ENCODE results near the gene LRMDA. TPM values are rescaled to one million over a fixed set of nuclear protein-coding genes. Genes with fewer than 3 reads are reported as not detected.
"Not testable (repeated sequence)": the region's sequence is repeated elsewhere in the genome, so short reads cannot be mapped to it uniquely, and the experiment has no call there.

The LRMDA gene
- total and polyA plus RNA-seq, 2 of the 8 experiments (the other 6 are each of a cell fraction or from before 2014, with no cell fraction given), result 0.86 to 2.8 TPM

GRCh38 chr10:75605795-75606194 is 174.4 kb downstream of the LRMDA start:
- H3K23ac ChIP-seq (ENCODE audit: insufficient read length); H3K79me1 ChIP-seq (ENCODE audit: low read depth, low read length); H3K56ac ChIP-seq (replicated peaks; ENCODE audit: insufficient read length, low read depth, low read length); FAIRE-seq; H2BK15ac ChIP-seq (ENCODE audit: low read length); H2BK12ac ChIP-seq (ENCODE audit: low read depth, low read length); DNase-seq (ENCODE audit: low read depth in 1 of 2, low spot score in 2 of 2); H3K9me3 ChIP-seq (ENCODE audit: insufficient read depth in 2 of 2, low read depth in 1 of 2, low read length in 1 of 2); POLR2A ChIA-PET (ENCODE audit: partially characterized antibody); H3K4ac ChIP-seq (replicated peaks; ENCODE audit: insufficient read length, low read depth, low read length); H3K18ac ChIP-seq (ENCODE audit: extremely low read depth, low read length); H4K8ac ChIP-seq (ENCODE audit: extremely low read depth, insufficient read depth, low read length); H2AFZ ChIP-seq (ENCODE audit: low read length); H3K27ac ChIP-seq (ENCODE audit: low read depth, low read length); H3K36me3 ChIP-seq (ENCODE audit: control insufficient read depth in 2 of 4, insufficient read depth in 4 of 4, low read length in 3 of 4); H2BK5ac ChIP-seq (ENCODE audit: low read depth, low read length); H3K4me3 ChIP-seq (ENCODE audit: extremely low read depth in 1 of 4, insufficient read depth in 2 of 4, low read depth in 3 of 4, low read length in 4 of 4); H3K4me1 ChIP-seq (replicated peaks in 1 of 4; ENCODE audit: control insufficient read depth in 3 of 4, insufficient read depth in 4 of 4, low read length in 3 of 4); H3K23me2 ChIP-seq (ENCODE audit: low read depth, low read length); H4K20me1 ChIP-seq (replicated peaks in 1 of 2; ENCODE audit: control insufficient read depth in 1 of 2, insufficient read depth in 2 of 2, low read length in 2 of 2); H3K14ac ChIP-seq (ENCODE audit: insufficient read length); H2AK5ac ChIP-seq (ENCODE audit: low read depth, low read length); H3K79me2 ChIP-seq (ENCODE audit: control insufficient read depth in 1 of 2, insufficient read depth in 2 of 2, low read length in 2 of 2); H4K5ac ChIP-seq (ENCODE audit: insufficient read length, low read depth, low read length); H2BK20ac ChIP-seq (ENCODE audit: low read length); H4K91ac ChIP-seq (replicated peaks; ENCODE audit: insufficient read length, low read length); H2BK120ac ChIP-seq (replicated peaks; ENCODE audit: low read depth, low read length); H3K9ac ChIP-seq (replicated peaks in 1 of 4; ENCODE audit: extremely low read depth in 1 of 4, low read depth in 3 of 4, low read length in 3 of 4); H3K4me2 ChIP-seq (ENCODE audit: insufficient read depth in 1 of 2, low read depth in 2 of 2, low read length in 2 of 2): not testable (repeated sequence)
- H3K27me3 ChIP-seq (replicated peaks in 1 of 4; ENCODE audit: control insufficient read depth in 3 of 4, extremely low read depth in 1 of 4, insufficient read depth in 3 of 4, low read length in 3 of 4), result peaks cover 5 to 18% (median 6%) of the 10 kb centered on the region in 4 experiments; a peak in 5 of 7 replicates
- WGBS, 2 experiments (ENCODE audit: extremely low coverage in 1 of 2, insufficient coverage in 1 of 2, insufficient read length in 1 of 2, insufficient replicate concordance in 2 of 2, low coverage in 1 of 2, low lambda C conversion rate in 2 of 2, missing lambda C conversion rate in 1 of 2), result 90% methylated on average over 6 of the region's 6 CpGs; no CpG with 5 or more reads in 1 of the 2 experiments
- CTCF ChIA-PET (ENCODE audit: partially characterized antibody), result interaction anchor here (0.6 kb wide), 1 partner anchor 208 kb away, joined by 4 read pairs; no protein-coding TSS in a partner anchor
